B cell (primary cell): ENCODE data around the gene URB1. TPM values are rescaled to one million over a fixed set of nuclear protein-coding genes. Genes with fewer than 3 reads are reported as not detected.
"Not testable (repeated sequence)": the region's sequence is repeated elsewhere in the genome, so short reads cannot be mapped to it uniquely, and the experiment has no call there.

ENCODE experiments used
- ATAC-seq: fragments of 200-7000 bp; cut with Tn5 transposase; one replicate; pipeline ENCODE4 v1.10.0; 2021; ENCODE audit warnings: low read depth, mild to moderate bottlenecking, moderate number of reproducible peaks, moderate library complexity
- CTCF ChIA-PET: fragments of 350-600 bp; sonication (Branson Sonifier 250); formaldehyde crosslinking; loops from one replicate; lab custom pipeline; 2021; ENCODE audit warnings: antibody characterized with exemption, inconsistent platforms; lab: Charles Lee
- POLR2A ChIA-PET: fragments of 350-600 bp; sonication (Branson Sonifier 250); formaldehyde crosslinking; loops from one replicate; lab custom pipeline; 2021; ENCODE audit warnings: antibody characterized with exemption; lab: Charles Lee
- DNase-seq: peaks from one replicate; pipeline ENCODE4 v3.0.0; 2013
- H2AFZ ChIP-seq: 2 replicates; pipeline ENCODE4 v1.6.1; 2012; ENCODE audit warnings: mild to moderate bottlenecking, low read depth, low read length; ENCODE audit not compliant: insufficient read depth, poor library complexity, severe bottlenecking
- H3K27ac ChIP-seq, 2 donors: 1 replicate in 1 of 2; 2 replicates in 1 of 2; pipeline ENCODE4 v1.5.1; 2012 to 2013; ENCODE audit warnings: low read length in 2 of 2, mild to moderate bottlenecking in 2 of 2, moderate library complexity in 1 of 2
- H3K27me3 ChIP-seq, 4 experiments: fragments of 200-600 bp in 1 of 4; sonication (generic) in 1 of 4; replicated peaks in 1 of 4; 1 replicate in 2 of 4; 2 replicates in 2 of 4; pipeline versions ENCODE4 v1.6.1 to v1.7.0; 2013 to 2016; ENCODE audit warnings: low read length in 3 of 4, mild to moderate bottlenecking in 2 of 4, mixed read lengths in 1 of 4, moderate library complexity in 1 of 4; ENCODE audit not compliant: insufficient read depth in 4 of 4, control insufficient read depth in 3 of 4; ENCODE audit errors: control extremely low read depth in 1 of 4
- H3K36me3 ChIP-seq, 2 experiments: replicated peaks in 1 of 2; 1 replicate in 1 of 2; 2 replicates in 1 of 2; pipeline versions ENCODE4 v1.6.1 to v1.7.1; 2013; ENCODE audit warnings: low read length in 1 of 2; ENCODE audit not compliant: insufficient read depth in 2 of 2, control insufficient read depth in 1 of 2; ENCODE audit errors: control extremely low read depth in 1 of 2, extremely low read depth in 1 of 2
- H3K4me1 ChIP-seq, 2 donors: fragments of 200-600 bp in 1 of 2; sonication (generic) in 1 of 2; 1 replicate in 1 of 2; 2 replicates in 1 of 2; pipeline versions ENCODE4 v1.5.1 to v1.6.1; 2013 to 2017; ENCODE audit warnings: low read length in 2 of 2; ENCODE audit not compliant: control insufficient read depth in 2 of 2, insufficient read depth in 2 of 2
- H3K4me2 ChIP-seq: replicated peaks from 2 replicates; pipeline ENCODE3; 2012; ENCODE audit warnings: mild to moderate bottlenecking, low read depth, low read length; ENCODE audit not compliant: poor library complexity, severe bottlenecking
- H3K4me3 ChIP-seq, 5 experiments: fragments of 200-600 bp in 1 of 5; sonication (generic) in 1 of 5; 1 replicate in 3 of 5; 2 replicates in 2 of 5; pipeline versions ENCODE4 v1.5.1 to v1.7.0; 2011 to 2016; ENCODE audit warnings: low read length in 4 of 5, mild to moderate bottlenecking in 4 of 5, low read depth in 2 of 5, control low read depth in 1 of 5, moderate library complexity in 1 of 5; ENCODE audit not compliant: insufficient read depth in 1 of 5; ENCODE audit errors: control extremely low read depth in 1 of 5, extremely low read depth in 1 of 5
- H3K79me2 ChIP-seq: fragments of 200-600 bp; sonication (generic); one replicate; pipeline ENCODE4 v1.6.0; 2016; ENCODE audit warnings: low read length; ENCODE audit not compliant: control insufficient read depth, insufficient read depth
- H3K9ac ChIP-seq: fragments of 200-600 bp; sonication (generic); 2 replicates; pipeline ENCODE4 v1.6.1; 2017; ENCODE audit warnings: mild to moderate bottlenecking, low read length, moderate library complexity
- H3K9me3 ChIP-seq, 3 donors: one replicate each; pipeline versions ENCODE4 v1.6.1 to v1.7.1; 2013; ENCODE audit warnings: low read length in 2 of 3; ENCODE audit not compliant: control insufficient read depth in 2 of 3, insufficient read depth in 1 of 3; ENCODE audit errors: control extremely low read depth in 1 of 3
- H4K20me1 ChIP-seq: 2 replicates; pipeline ENCODE4 v1.6.0; 2012; ENCODE audit warnings: mild to moderate bottlenecking, low read length; ENCODE audit not compliant: insufficient read depth, control insufficient read depth, poor library complexity, severe bottlenecking
- H3K27ac Mint-ChIP-seq: one replicate; pipeline ENCODE4 v1.8.0; 2021; ENCODE audit warnings: mixed read lengths
- H3K27me3 Mint-ChIP-seq: one replicate; pipeline ENCODE4 v1.8.0; 2021; ENCODE audit warnings: mixed read lengths
- H3K4me1 Mint-ChIP-seq: one replicate; pipeline ENCODE4 v1.8.0; 2021; ENCODE audit warnings: mixed read lengths
- H3K4me3 Mint-ChIP-seq: one replicate; pipeline ENCODE4 v1.8.0; 2021; ENCODE audit warnings: mixed read lengths
- H3K9me3 Mint-ChIP-seq: one replicate; pipeline ENCODE4 v1.8.0; 2022; ENCODE audit warnings: mixed read lengths; ENCODE audit not compliant: insufficient read depth
- EZH2 ChIP-seq: IDR thresholded peaks from 2 replicates; pipeline ENCODE4 v1.6.1; 2012; ENCODE audit warnings: borderline replicate concordance, low read depth, mild to moderate bottlenecking, moderate library complexity, low read length; ENCODE audit not compliant: insufficient read depth, poor library complexity, severe bottlenecking
- whole genome bisulfite sequencing: methylation state at CpG from one replicate; pipeline ENCODE4 v1.1.5; 2013; ENCODE audit warnings: missing lambda C conversion rate; ENCODE audit not compliant: insufficient coverage; 5-methylcytosine and 5-hydroxymethylcytosine counted together
- intact Hi-C: fragments of 100-400 bp; cut with micrococcal nuclease; formaldehyde crosslinking; loops from one replicate; pipeline ENCODE4 v1.10.0; 2022
- polyA plus RNA-seq: library from polyadenylated mRNA; depleted of rRNA; stranded (reverse); fragments of >200 nt; gene quantifications from 2 replicates; pipeline ENCODE4 v1.2.3, GENCODE V29; 2012
- total RNA-seq, 2 donors: library from RNA; stranded (reverse); fragments of 120-200 nt in 1 of 2; gene quantifications; 1 replicate in 1 of 2; 2 replicates in 1 of 2; pipeline versions ENCODE4 v1.2.3 to v1.2.4, GENCODE V29; 2013 to 2022
- TF ChIP-seq, protein P1 (sequence below): fragments of 200-600 bp; IDR thresholded peaks from one replicate; pipeline ENCODE4 v1.8.0; 2022; ENCODE audit warnings: antibody characterized with exemption, mild to moderate bottlenecking

Gene URB1
- total and polyA plus RNA-seq, 2 donors (not counting 1 experiment from before 2014, with no cell fraction given): 4.7 to 15.2 TPM

DNA sequence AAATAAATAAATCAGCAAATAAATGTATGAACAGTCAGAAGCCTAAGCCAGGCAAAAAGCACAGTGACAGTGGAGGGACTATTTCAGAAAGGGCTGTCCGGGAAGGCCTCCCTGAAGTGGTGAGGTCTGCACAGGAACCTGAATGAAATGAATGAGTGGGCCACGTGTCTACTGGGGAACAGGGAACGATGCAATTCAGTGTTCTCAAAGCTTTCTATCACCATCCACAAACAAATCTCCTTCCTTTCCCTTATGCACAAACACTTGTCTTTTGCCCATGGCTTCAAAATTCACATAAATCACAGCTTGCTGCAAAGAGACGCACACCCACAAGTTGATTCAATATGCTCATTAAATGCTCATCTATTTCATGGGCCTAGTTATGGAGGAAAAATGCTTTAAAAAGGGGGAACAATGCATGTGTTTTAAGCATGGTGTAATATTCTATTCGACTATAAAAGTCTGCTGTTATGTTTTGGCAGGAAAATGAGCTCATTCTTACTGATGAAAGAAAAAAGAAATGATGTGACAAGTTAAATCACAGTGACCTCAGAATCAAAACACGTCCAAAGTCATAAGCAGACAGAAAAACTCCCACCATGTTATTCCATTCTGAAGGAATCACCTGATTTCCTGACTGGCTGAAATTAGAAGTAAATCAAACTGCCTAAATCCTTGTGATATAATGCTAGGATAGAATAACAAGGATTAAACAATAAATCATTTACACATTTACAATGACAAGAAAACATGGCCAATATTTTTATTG, 21.6 kb downstream of the URB1 start:
- H4K20me1 ChIP-seq: no peaks in the 10 kb centered on the region
- H3K27ac ChIP-seq: no peak overlapping the region
- intact Hi-C loops: no loop called here
- H3K36me3 ChIP-seq: peaks cover 1 to 55% of the 10 kb centered on the region in 2 experiments
- no peak for TF ChIP-seq EZH2
- TF ChIP-seq, protein P1, sequence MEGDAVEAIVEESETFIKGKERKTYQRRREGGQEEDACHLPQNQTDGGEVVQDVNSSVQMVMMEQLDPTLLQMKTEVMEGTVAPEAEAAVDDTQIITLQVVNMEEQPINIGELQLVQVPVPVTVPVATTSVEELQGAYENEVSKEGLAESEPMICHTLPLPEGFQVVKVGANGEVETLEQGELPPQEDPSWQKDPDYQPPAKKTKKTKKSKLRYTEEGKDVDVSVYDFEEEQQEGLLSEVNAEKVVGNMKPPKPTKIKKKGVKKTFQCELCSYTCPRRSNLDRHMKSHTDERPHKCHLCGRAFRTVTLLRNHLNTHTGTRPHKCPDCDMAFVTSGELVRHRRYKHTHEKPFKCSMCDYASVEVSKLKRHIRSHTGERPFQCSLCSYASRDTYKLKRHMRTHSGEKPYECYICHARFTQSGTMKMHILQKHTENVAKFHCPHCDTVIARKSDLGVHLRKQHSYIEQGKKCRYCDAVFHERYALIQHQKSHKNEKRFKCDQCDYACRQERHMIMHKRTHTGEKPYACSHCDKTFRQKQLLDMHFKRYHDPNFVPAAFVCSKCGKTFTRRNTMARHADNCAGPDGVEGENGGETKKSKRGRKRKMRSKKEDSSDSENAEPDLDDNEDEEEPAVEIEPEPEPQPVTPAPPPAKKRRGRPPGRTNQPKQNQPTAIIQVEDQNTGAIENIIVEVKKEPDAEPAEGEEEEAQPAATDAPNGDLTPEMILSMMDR: no peak
- WGBS: 91% methylated on average over 3 of the region's 6 CpGs
- ChIA-PET POLR2A (no interaction called here), CTCF (no interaction called here)
- H3K4me3 ChIP-seq: no peak overlapping the region
- no peaks in the 10 kb centered on the region for H3K9me3 ChIP-seq
- H3K4me1 ChIP-seq: no peaks in the 10 kb centered on the region
- no peaks in the 10 kb centered on the region for H3K27me3 ChIP-seq
- H3K27me3 Mint-ChIP-seq: no peaks in the 10 kb centered on the region
- H3K27ac Mint-ChIP-seq: no peak overlapping the region
- H2AFZ ChIP-seq: no peak overlapping the region
- no peak for ATAC-seq
- H3K9me3 Mint-ChIP-seq: no peaks in the 10 kb centered on the region
- no peak overlapping the region for H3K4me2 ChIP-seq
- H3K9ac ChIP-seq: no peak overlapping the region
- no peaks in the 10 kb centered on the region for H3K79me2 ChIP-seq
- DNase-seq: no peak
- H3K4me1 Mint-ChIP-seq: no peaks in the 10 kb centered on the region
- H3K4me3 Mint-ChIP-seq: no peak overlapping the region

DNA sequence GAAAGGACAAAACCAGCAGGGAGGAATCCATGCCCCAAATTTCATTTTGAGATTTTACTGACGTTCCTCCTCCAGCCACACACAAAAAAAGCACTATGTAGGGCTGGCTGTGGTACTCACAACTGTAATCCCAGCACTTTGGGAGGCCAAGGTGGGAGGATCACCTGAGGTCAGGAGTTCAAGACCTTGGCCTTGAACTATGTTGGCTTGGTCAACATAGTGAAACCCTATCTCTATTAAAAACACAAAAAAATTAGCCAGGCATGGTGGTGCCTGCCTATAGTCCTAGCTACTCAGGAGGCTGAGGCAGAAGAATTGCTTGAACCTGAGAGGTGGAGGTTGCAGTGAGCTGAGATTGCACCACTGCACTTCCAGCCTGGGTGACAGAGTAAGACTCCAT, 23.9 kb downstream of the URB1 start:
- intact Hi-C loops, H3K27me3 Mint-ChIP-seq, H3K9ac ChIP-seq, H3K4me3 Mint-ChIP-seq, DNase-seq, CTCF ChIA-PET, H3K4me1 Mint-ChIP-seq, ATAC-seq, H3K27ac Mint-ChIP-seq, H4K20me1 ChIP-seq, H3K27me3 ChIP-seq, H2AFZ ChIP-seq, H3K79me2 ChIP-seq, H3K9me3 Mint-ChIP-seq, H3K4me3 ChIP-seq, POLR2A ChIA-PET, H3K9me3 ChIP-seq, H3K4me2 ChIP-seq, H3K27ac ChIP-seq, H3K4me1 ChIP-seq: not testable (repeated sequence)
- peaks cover 1 to 66% of the 10 kb centered on the region in 2 experiments for H3K36me3 ChIP-seq
- WGBS: no CpG with 5 or more reads among the region's 1 CpG
